Naive thymus-derived CD8-positive, alpha-beta T cell (primary cell): ENCODE results near the gene NUP98. TPM values are rescaled to one million over a fixed set of nuclear protein-coding genes. Genes with fewer than 3 reads are reported as not detected.

ENCODE experiments used
- ATAC-seq, 2 donors: fragments of 150-1000 bp; cut with Tn5 transposase in 1 of 2; sonication (Bioruptor Pico), chemical (Tn5 transposase) in 1 of 2; 1 replicate in 1 of 2; 2 replicates in 1 of 2; pipeline ENCODE4 v1.10.0; 2021; ENCODE audit warnings: mild to moderate bottlenecking in 2 of 2, moderate library complexity in 2 of 2
- POLR2A ChIA-PET: fragments of 350-600 bp; sonication (Branson Sonifier 250); formaldehyde crosslinking; loops from one replicate; lab custom pipeline; 2021; ENCODE audit warnings: antibody characterized with exemption; lab: Charles Lee
- DNase-seq, 10 donors: peaks; one replicate each; pipeline versions ENCODE4 v3.0.0 to v3.0.0-alpha.2; 2020 to 2022
- H3K27ac Mint-ChIP-seq, 10 donors: one replicate each; pipeline ENCODE4 v1.8.0; 2020 to 2022; ENCODE audit warnings: mild to moderate bottlenecking in 10 of 10, mixed read lengths in 10 of 10, moderate library complexity in 4 of 10, inconsistent platforms in 1 of 10
- H3K27me3 Mint-ChIP-seq, 5 donors: one replicate each; pipeline ENCODE4 v1.8.0; 2021 to 2022; ENCODE audit warnings: mixed read lengths in 5 of 5
- H3K36me3 Mint-ChIP-seq, 3 donors: one replicate each; pipeline ENCODE4 v1.8.0; 2020 to 2022; ENCODE audit warnings: mixed read lengths in 3 of 3, mild to moderate bottlenecking in 2 of 3, inconsistent platforms in 1 of 3
- H3K4me1 Mint-ChIP-seq, 4 donors: one replicate each; pipeline ENCODE4 v1.8.0; 2021 to 2022; ENCODE audit warnings: mixed read lengths in 4 of 4
- H3K4me3 Mint-ChIP-seq, 10 donors: one replicate each; pipeline ENCODE4 v1.8.0; 2020 to 2022; ENCODE audit warnings: mild to moderate bottlenecking in 10 of 10, mixed read lengths in 10 of 10, moderate library complexity in 6 of 10, inconsistent platforms in 1 of 10
- H3K9me3 Mint-ChIP-seq, 9 donors: one replicate each; pipeline ENCODE4 v1.8.0; 2020 to 2022; ENCODE audit warnings: mixed read lengths in 9 of 9, mild to moderate bottlenecking in 3 of 9, inconsistent platforms in 1 of 9, moderate library complexity in 1 of 9
- polyA plus RNA-seq, 3 donors: library from polyadenylated mRNA; unstranded; fragments of 300-500 nt; fragmentation: Illumina TruSeq; gene quantifications; one replicate each; pipeline ENCODE4 v1.2.3, GENCODE V29; 2021
- total RNA-seq, 8 experiments: library from RNA in 2 of 8; stranded (reverse) in 2 of 8; gene quantifications; one replicate each; pipeline ENCODE4 v1.2.3 and lab custom pipeline; 2021 to 2026

The NUP98 gene
- total and polyA plus RNA-seq, 5 experiments from 2014 or later: 31.8 to 126 (median 50.9) TPM

DNA sequence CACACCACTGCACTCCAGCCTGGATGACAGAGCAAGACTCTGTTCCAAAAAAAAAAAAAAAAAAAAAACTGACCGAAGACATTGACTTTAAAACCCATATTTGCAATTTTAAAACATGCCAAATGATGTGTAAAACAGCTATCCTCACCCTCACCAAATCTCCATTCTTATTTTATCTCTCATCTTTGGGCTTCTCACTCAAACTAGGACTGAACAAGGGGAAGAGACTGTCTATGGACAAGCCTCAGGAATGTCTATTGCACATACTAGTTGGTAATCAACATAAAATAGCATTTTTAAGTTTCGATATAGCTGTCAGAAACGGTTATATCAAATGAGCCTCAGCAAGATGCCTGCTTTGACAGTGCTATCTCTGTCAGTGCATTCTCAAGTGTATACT lies 118.3 kb downstream of the NUP98 start:
- DNase-seq (no peak), ATAC-seq (no peak)
- POLR2A ChIA-PET: interaction anchor here (0.7 to 0.8 kb wide), 2 partner anchors 26 to 142 kb away, joined by 3 to 5 read pairs; no protein-coding TSS in a partner anchor
- Mint-ChIP-seq H3K4me3 (no peak overlapping the region), H3K27me3 (no peaks in the 10 kb centered on the region), H3K36me3 (peaks cover 6 to 94% (median 38%) of the 10 kb centered on the region in 3 donors), H3K27ac (peak overlapping the region in 1 of 10 donors; percentile 19), H3K4me1 (peaks cover 0 to 3% (median 0%) of the 10 kb centered on the region in 4 donors), H3K9me3 (no peaks in the 10 kb centered on the region)

DNA sequence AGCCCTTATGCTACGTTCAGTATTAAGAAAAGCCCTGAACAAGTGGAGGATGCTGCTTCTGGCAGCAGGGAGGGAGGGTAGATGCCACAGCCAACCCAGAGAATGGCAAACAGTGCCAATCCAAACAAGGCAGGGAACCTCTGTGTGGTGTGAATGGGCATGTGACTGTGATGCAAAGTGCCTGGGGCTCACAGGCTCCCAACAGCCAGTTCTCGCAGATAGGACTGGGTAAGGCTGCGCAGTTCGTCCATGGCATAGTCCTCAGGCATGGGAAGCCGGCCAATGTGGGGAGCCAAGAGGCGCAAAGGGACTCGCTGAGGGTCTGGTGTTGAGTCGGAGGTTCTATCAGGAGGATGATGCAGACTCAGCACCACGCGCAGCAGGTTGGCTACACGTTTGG lies 121.4 kb downstream of the NUP98 start:
- Mint-ChIP-seq H3K36me3 (peaks cover 6 to 93% (median 43%) of the 10 kb centered on the region in 3 donors), H3K4me3 (no peak overlapping the region), H3K4me1 (peaks cover 0 to 5% (median 0%) of the 10 kb centered on the region in 4 donors), H3K9me3 (no peaks in the 10 kb centered on the region), H3K27me3 (no peaks in the 10 kb centered on the region), H3K27ac (peak overlapping the region in 1 of 10 donors; percentile 34)
- ATAC-seq: no peak
- no peak for DNase-seq
- POLR2A ChIA-PET: no interaction called here

DNA sequence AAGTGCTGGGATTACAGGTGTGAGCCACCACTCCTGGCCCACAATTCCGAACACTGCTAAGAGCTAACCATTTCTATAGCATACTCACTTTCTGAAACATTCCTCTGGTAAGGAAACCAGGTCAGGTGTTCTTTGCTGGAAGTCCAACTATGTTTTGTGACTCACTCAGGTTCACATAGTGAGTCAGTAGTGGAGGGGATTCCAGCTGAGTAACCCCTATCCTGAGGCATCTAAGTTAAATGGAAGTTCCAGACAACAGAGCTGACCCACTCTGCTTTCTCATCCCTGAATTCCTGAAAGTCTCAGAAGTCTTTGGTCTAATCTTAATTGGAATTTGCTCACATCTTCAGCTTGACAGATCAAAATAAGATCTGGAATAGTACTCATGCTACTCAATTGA lies 123.2 kb downstream of the NUP98 start:
- peaks cover 0 to 5% (median 0%) of the 10 kb centered on the region in 4 donors for H3K4me1 Mint-ChIP-seq
- peaks cover 2 to 91% (median 40%) of the 10 kb centered on the region in 3 donors for H3K36me3 Mint-ChIP-seq
- DNase-seq: no peak
- POLR2A ChIA-PET: no interaction called here
- no peaks in the 10 kb centered on the region for H3K27me3 Mint-ChIP-seq
- no peak overlapping the region for H3K4me3 Mint-ChIP-seq
- no peak overlapping the region for H3K27ac Mint-ChIP-seq
- ATAC-seq: no peak
- no peaks in the 10 kb centered on the region for H3K9me3 Mint-ChIP-seq

DNA sequence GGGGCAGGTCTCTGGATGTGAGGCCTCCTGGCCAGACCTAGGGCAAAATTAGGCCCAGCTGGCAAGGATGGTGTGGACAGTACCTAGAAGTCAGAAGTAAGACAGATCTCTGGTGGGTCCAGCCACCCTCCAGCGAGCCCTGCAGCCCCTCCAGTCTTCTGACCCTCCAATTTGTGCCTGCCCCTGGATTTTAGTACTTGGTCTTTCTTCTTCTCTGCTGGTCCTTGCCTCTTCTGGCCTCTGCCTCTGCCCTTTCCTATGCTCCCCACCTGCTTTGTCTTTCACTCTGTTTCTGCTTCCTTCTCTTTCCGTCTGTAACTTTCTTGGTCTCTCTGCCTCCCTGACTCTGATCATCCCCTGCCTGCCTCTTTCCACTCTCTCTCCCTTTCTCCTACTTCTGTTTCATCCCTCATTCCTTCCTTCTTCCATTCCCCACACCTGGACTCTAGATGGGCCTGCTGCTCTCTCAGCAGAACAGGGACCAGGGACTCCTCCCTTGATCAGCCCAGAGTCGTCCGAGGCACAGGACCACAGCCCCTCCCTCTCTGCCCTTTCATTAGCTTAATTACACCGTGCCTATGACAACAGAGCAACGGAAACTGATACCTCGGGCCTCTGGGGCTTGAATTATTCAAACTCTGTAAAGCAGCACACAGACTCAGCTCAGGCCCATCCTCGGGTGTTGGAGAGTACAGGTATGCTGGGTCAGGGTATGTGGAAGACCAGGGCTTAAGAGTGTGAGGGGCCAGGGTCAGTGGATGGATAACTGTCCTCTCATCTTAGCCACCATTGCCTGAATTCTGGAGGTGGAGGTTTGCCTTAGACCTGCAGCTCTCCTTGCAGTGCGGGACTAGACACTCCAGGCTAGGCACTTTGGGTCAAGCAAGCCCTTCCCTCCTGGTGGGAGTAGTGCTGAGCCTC lies 125.8 kb downstream of the NUP98 start, which contains the start of gene CHRNA10:
Gene CHRNA10, minus strand, starts transcription at position 51 of the 921 bp plus-strand sequence. CDS start 72 bp downstream, outside the sequence.
- POLR2A ChIA-PET: no interaction called here
- H3K4me1 Mint-ChIP-seq: peaks cover 0 to 5% (median 0%) of the 10 kb centered on the region in 4 donors
- peaks cover 0 to 79% (median 44%) of the 10 kb centered on the region in 3 donors for H3K36me3 Mint-ChIP-seq
- no peaks in the 10 kb centered on the region for H3K27me3 Mint-ChIP-seq
- ATAC-seq (no peak), DNase-seq (no peak)
- peak within 1 kb of the TSS in 9 of 10 donors; percentile 37 to 93 (median 66) for H3K27ac Mint-ChIP-seq
- H3K9me3 Mint-ChIP-seq: no peaks in the 10 kb centered on the region
- no peak within 1 kb of the TSS for H3K4me3 Mint-ChIP-seq

DNA sequence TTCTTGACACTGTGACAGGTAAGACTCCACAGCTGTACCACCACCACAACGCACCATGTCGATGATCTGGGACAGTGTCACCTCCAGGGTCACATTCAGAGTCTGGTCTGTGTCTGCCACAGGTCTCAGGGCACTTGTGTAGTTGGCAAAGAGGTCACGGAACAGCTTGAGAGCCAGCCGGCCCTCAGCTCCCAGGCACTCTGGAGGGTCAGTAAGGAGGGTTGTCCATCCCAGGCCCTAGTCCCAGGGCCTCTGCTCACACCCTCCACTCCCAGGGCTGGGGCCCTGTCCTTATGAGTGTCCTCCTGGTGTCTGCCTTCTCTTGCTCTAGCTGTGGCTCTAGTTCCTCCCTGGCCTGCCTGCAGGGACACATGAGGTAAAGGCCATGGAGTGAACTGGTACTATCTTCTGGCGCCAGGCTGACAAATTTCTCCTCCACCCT lies 127.6 kb downstream of the NUP98 start:
- no peaks in the 10 kb centered on the region for H3K27me3 Mint-ChIP-seq
- peaks cover 0 to 77% (median 33%) of the 10 kb centered on the region in 3 donors for H3K36me3 Mint-ChIP-seq
- POLR2A ChIA-PET: interaction anchor here (0.6 kb wide), 1 partner anchor 85 kb away, joined by 5 read pairs; no protein-coding TSS in a partner anchor
- no peaks in the 10 kb centered on the region for H3K9me3 Mint-ChIP-seq
- H3K4me1 Mint-ChIP-seq: peaks cover 0 to 8% (median 0%) of the 10 kb centered on the region in 4 donors
- no peak for ATAC-seq
- no peak overlapping the region for H3K4me3 Mint-ChIP-seq
- DNase-seq: no peak
- peak overlapping the region in 1 of 10 donors; percentile 93 for H3K27ac Mint-ChIP-seq

DNA sequence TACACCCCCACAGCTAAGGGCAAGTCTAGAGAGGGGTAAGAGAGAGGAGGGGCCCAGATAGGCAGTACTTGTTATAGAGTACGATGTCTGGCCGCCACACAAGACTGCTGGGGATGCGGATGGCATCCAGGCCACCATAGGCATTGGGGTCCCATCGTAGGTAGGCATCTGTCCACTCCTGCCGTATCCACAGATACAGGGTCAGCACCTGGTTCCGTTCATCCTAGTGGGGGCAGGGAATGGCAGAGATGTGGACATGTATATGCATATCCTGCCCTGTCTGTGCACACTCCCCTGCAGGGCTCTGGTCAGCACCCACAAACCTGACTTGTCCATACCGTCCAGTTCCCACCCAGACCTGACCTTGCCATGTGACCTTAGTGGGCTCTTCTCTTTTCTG lies 128.2 kb downstream of the NUP98 start:
- H3K4me1 Mint-ChIP-seq: peaks cover 0 to 8% (median 0%) of the 10 kb centered on the region in 4 donors
- H3K4me3 Mint-ChIP-seq: peak overlapping the region in 1 of 10 donors; percentile 20
- ATAC-seq: no peak
- no peaks in the 10 kb centered on the region for H3K9me3 Mint-ChIP-seq
- H3K27me3 Mint-ChIP-seq: no peaks in the 10 kb centered on the region
- peak overlapping the region in 3 of 10 donors; percentile 5 to 19 (median 6) for H3K27ac Mint-ChIP-seq
- DNase-seq: no peak
- POLR2A ChIA-PET: interaction anchor here (0.6 kb wide), 1 partner anchor 85 kb away, joined by 5 read pairs; no protein-coding TSS in a partner anchor
- peaks cover 0 to 77% (median 31%) of the 10 kb centered on the region in 3 donors for H3K36me3 Mint-ChIP-seq

DNA sequence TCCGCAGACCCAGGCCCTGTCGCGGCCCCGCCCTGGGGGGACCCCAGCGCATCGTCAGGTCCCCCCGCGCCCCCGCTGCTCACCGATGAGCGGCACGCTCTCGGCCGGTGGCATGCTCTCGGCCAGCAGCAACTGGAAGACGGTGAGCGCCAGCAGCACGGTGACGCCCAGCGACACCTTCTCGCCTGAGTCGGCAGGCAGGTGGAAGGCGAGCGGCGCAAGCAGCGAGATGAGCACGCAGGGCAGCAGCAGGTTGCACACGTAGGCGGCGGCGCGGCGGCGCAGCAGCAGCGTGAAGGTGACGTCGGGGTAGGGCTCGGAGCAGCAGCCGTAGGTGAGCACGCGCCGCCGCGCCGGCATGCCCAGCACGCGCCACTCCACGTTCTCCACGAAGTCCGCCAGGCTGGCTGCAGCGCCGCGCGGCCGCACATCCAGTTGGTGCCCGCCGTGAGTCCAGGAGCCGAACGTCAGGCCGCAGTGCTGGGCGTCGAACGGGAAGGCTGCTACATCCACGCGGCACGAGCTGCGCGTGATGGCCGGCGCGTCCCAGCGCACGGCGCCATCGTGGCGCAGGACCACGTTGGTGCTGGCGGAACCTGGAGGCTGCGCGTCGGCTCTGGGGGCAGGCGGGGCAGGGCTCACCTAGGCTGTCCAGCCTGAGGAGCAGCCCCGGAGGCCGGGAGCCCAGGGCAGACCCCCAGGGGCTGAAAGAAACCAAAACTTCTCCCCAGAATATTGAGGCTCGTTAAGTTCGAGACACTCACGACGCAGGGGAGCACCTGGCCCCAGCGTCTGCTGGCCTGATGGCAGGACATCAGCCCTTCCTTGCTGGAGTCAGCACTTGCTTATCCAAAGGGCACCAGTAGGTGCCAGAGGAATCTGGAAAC lies 130.0 kb downstream of the NUP98 start:
- DNase-seq (no peak), ATAC-seq (no peak)
- POLR2A ChIA-PET: no interaction called here
- H3K36me3 Mint-ChIP-seq: peaks cover 0 to 60% (median 26%) of the 10 kb centered on the region in 3 donors
- peaks cover 0 to 8% (median 0%) of the 10 kb centered on the region in 4 donors for H3K4me1 Mint-ChIP-seq
- no peaks in the 10 kb centered on the region for H3K27me3 Mint-ChIP-seq
- no peaks in the 10 kb centered on the region for H3K9me3 Mint-ChIP-seq
- no peak overlapping the region for H3K4me3 Mint-ChIP-seq
- no peak overlapping the region for H3K27ac Mint-ChIP-seq

DNA sequence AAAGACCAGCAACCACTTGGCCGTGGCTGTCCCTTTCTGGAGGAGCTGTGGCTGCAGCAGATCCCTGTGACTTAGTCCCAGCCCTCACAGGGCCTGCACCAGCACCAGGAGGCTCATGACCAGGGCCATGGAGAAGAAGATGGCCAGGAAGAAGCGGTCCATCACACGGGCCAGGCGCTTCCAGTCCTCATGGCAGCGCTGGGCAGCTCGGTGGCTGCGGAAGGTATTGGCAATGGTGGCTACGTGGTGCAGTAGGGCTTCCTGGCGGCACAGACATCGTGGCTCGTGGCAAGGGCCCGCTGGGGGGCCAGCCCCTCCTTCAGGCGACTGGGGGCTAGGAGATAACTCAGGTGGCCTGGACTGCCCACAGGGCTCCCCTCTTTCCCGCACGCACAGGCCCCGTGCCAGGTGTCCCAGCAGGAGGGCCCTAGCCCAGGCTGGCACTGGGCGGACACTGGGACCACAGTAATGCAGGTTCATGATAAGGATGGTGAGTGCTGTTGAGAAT lies 131.3 kb downstream of the NUP98 start:
- H3K4me3 Mint-ChIP-seq: no peak overlapping the region

DNA sequence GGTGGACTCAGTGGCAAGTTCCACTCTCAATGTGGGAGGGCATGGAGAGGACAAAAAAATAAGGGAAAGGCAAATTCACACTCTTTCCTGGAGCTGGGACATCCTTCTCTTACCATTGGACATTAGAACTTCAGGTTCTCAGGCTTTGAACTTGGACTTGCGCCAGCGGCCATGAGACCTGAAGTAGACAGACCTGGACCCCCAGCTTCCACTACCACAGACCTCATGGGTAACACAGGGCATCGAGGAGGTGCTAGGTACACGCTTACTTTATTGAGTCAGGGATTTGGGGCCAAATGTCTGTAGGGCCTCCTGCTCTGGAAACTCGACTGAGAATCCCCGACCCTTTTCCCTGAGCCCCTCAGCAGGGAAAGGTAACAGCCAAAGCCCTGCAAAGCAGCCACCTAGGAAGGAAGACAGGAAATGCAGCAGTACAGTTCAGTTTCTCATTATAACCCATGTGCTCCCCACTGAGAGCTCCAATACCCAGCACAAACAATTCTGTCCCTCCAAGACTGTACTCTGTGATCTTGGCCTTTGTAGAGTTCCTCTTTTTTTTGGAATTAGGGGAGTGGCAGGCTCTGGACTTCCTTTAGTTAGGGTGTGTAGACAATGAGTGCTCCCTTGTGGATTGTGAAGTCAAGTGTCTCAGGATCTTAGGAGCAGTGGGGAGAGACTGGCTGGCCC lies 131.9 kb downstream of the NUP98 start:
- peak overlapping the region in 2 of 10 donors; percentile 29 to 34 for H3K27ac Mint-ChIP-seq

More for the DNA sequence above, 131.3 kb downstream of the NUP98 start:
- ATAC-seq (no peak), DNase-seq (peak in 1 of 10 donors; percentile 41)
- H3K4me1 Mint-ChIP-seq: peaks cover 0 to 5% (median 0%) of the 10 kb centered on the region in 4 donors
- H3K36me3 Mint-ChIP-seq: peaks cover 0 to 50% (median 26%) of the 10 kb centered on the region in 3 donors
- H3K9me3 Mint-ChIP-seq: no peaks in the 10 kb centered on the region
- H3K27ac Mint-ChIP-seq: peak overlapping the region in 2 of 10 donors; percentile 34 to 53
- H3K27me3 Mint-ChIP-seq: no peaks in the 10 kb centered on the region
- POLR2A ChIA-PET: no interaction called here

DNA sequence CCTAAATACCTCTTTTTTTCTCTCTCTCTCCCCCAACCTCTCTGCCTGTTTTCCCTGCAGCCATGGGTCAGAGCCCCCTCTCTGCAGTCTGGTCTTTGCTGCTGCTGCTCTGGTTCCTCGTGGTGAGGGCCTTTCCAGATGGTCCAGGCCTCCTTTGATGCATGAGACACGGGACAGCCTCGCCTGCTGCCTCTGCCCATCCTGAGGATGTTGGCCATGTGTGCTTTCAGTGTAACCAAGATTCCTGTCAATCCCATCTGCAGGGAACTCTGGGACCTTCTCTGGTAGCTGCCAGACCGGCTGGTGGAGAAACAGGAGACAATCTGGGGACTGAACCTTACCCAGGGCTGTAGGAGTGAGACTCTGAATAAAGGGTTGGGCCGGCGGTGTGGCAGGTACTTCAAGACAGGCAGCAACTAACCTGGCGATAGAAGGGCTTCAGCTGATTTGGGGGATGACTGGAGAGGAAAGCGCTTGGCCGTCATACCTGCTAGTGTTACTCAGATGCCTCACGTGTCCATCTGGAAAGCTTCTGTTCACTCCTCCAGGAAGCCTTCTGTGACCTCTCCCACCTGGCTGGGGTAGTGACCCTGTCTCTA lies 133.2 kb downstream of the NUP98 start:
- H3K27me3 Mint-ChIP-seq: peaks cover 0 to 2% (median 0%) of the 10 kb centered on the region in 5 donors
- H3K36me3 Mint-ChIP-seq: peaks cover 0 to 34% (median 19%) of the 10 kb centered on the region in 3 donors
- H3K27ac Mint-ChIP-seq: peak overlapping the region in 3 of 10 donors; percentile 31 to 84 (median 44)
- no peak for ATAC-seq
- POLR2A ChIA-PET: no interaction called here
- peak in 1 of 10 donors; percentile 8 for DNase-seq
- H3K4me3 Mint-ChIP-seq: no peak overlapping the region
- peaks cover 0 to 5% (median 0%) of the 10 kb centered on the region in 4 donors for H3K4me1 Mint-ChIP-seq
- H3K9me3 Mint-ChIP-seq: no peaks in the 10 kb centered on the region

More for the DNA sequence above, 131.9 kb downstream of the NUP98 start:
- Mint-ChIP-seq H3K9me3 (no peaks in the 10 kb centered on the region), H3K4me1 (peaks cover 0 to 5% (median 0%) of the 10 kb centered on the region in 4 donors), H3K27me3 (no peaks in the 10 kb centered on the region), H3K36me3 (peaks cover 0 to 45% (median 26%) of the 10 kb centered on the region in 3 donors), H3K4me3 (no peak overlapping the region)
- POLR2A ChIA-PET: no interaction called here
- ATAC-seq: no peak
- DNase-seq: peak in 1 of 10 donors; percentile 43

DNA sequence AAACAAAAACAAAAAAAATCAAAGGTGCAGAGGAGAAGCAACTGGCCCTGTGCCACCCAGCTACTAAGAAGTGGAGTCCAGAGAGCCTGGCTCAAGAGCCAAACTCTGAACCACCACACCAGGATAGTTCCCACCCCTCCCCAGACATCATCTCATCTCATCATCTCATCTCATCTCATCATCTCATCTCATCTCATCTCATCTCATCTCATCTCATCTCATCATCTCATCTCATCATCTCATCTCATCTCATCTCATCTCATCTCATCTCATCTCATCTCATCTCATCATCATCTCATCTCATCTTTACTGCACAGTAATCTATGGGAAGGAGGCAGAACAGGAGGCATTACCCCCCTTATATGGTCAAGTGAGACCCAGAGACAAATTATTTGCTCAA lies 134.5 kb downstream of the NUP98 start:
- Mint-ChIP-seq H3K36me3 (peaks cover 0 to 22% (median 8%) of the 10 kb centered on the region in 3 donors), H3K9me3 (no peaks in the 10 kb centered on the region), H3K27me3 (peaks cover 4 to 12% (median 5%) of the 10 kb centered on the region in 5 donors), H3K27ac (no peak overlapping the region), H3K4me3 (no peak overlapping the region), H3K4me1 (peaks cover 0 to 5% (median 0%) of the 10 kb centered on the region in 4 donors)
- POLR2A ChIA-PET: no interaction called here
- no peak for ATAC-seq
- DNase-seq: no peak
